Esophagus squamous epithelium (tissue), 4 donors: Measurements from ENCODE around the gene TMEM140.

Experiments
- CTCF ChIP-seq, 6 experiments: fragments of 450-650 bp in 4 of 6; fragments of 200-600 bp in 2 of 6; sonication (generic) in 2 of 6; IDR thresholded peaks; one replicate each; pipeline ENCODE4 v1.5.1; 2016 to 2019; ENCODE audit warnings: antibody characterized with exemption in 6 of 6, mild to moderate bottlenecking in 4 of 6, moderate library complexity in 4 of 6
- POLR2A ChIP-seq, 4 donors: fragments of 450-650 bp; IDR thresholded peaks; one replicate each; pipeline ENCODE4 v1.6.1; 2017; ENCODE audit warnings: antibody characterized with exemption in 4 of 4, mild to moderate bottlenecking in 4 of 4, moderate library complexity in 3 of 4

- no peak for TF ChIP-seq POLR2A (IDR thresholded peaks at IDR 0.05)
- TF ChIP-seq CTCF (IDR thresholded peaks at IDR 0.05), result no peak
Observed at GRCh38 chr7:135205850-135206249, 58.0 kb downstream of the TMEM140 start.
